HG03095 (cell line): Measurements from ENCODE around the gene JOSD1.
"Not testable (repeated sequence)": the region's sequence is repeated elsewhere in the genome, so short reads cannot be mapped to it uniquely, and the experiment has no call there.

Experiments used
- ATAC-seq: cut with Tn5 transposase; IDR thresholded peaks from one replicate; pipeline ENCODE4 v1.9.1; 2021; ENCODE audit warnings: moderate library complexity; ENCODE audit not compliant: unreplicated experiment

The JOSD1 gene

GRCh38 chr22:38694940-38695339 is 5.8 kb downstream of the JOSD1 start:
- ATAC-seq, result no peak

- ATAC-seq, result no peak
These were observed 6.7 kb downstream of the JOSD1 start for GRCh38 chr22:38694049-38694448.

DNA sequence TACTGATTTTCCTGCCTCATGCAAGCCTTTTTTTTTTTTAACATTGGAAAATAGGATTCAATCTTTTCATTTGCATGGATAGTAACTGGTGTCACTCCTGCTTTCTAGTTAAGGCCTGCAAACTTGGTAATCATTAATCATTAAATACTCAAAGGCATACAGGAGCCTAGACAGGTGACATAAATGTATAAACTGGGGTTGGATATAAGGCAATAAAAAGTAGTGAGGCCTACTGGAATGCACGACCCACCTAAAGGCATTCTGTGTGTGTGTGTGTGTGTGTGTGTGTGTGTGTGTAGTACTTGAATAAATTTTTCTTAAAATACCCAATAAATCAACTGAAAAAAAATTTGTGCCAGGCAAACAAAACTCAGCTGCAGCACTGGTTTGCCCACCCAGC is 11.1 kb downstream of the JOSD1 start:
- ATAC-seq, result no peak

DNA sequence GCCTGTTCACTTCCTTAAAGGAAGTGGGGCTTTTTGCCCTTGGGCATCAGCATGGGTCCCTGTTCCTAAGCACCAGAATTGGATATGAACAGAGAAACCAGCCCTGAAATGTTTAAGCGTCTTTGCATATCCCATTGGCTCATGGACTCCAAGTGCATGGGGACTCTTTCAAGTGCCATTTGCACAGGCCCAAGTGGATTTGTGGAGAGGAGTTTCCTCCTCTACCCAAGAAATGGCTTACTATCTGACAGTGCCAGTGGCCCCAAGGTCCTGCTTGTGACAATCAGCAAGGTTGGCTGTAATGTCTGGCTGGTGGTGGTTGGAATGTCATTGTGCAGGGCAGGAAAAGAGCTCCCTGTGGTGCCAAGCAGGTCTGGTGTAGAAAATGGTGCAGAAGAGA is 15.0 kb downstream of the JOSD1 start:
- ATAC-seq, result no peak

DNA sequence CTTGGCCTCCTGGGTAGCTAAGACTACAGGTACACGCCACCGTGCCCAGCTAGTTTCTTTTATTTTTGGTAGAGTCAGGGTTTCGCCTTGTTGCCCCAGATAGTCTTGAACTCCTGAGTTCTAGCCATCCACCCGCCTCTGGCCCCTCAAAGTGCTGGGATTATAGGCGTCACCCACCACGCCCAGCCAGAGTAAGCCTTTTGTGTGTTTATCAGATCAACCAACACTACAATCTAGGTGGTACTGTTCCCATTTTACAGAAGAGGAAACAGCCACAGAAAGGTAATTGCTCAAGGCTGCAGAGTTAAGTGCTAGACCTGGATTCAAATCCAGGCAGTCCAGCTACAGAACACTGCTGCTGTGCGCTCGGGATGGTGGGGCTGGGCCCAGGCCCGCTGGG is 15.8 kb downstream of the JOSD1 start:
- no peak for ATAC-seq

DNA sequence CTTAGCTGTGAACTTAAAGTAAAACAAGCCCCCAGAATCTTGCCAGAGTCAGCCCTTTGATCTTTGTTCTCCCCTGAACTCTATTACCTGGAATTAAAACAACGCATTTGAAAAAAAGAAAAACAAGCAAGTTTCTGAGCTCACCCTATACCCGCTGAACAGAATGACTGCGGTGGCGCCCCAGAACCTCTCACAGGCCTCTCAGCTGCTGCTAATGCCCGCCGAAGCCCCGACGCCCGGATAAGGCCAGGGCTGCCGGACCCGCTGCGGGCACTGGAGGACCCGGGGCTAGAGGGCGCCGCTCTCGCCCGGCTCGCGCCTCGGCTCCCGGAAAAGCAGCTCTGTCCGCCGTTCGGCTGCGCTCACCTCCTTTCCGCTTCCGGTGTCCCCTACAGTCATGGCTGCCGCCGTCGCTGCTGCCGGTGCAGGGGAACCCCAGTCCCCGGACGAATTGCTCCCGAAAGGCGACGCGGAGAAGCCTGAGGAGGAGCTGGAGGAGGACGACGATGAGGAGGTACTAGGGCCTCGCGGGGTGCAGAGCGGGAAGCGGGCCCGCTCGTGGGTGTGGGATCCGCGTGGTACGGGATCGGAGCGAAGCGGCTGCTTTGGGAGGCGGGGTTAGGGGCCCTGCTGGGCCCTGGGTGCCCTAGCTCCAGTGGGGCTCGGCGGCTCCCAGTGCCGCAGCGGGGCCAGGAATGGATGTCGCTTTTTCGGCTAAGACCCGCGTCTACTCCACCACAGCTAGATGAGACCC is 19.0 kb downstream of the JOSD1 start, which contains the start of gene TOMM22:
Gene TOMM22, plus strand, starts transcription at position 376 of the 754 bp plus-strand sequence. Its CDS starts 22 bp downstream, at position 398.
- ATAC-seq, result peak; percentile 87

DNA sequence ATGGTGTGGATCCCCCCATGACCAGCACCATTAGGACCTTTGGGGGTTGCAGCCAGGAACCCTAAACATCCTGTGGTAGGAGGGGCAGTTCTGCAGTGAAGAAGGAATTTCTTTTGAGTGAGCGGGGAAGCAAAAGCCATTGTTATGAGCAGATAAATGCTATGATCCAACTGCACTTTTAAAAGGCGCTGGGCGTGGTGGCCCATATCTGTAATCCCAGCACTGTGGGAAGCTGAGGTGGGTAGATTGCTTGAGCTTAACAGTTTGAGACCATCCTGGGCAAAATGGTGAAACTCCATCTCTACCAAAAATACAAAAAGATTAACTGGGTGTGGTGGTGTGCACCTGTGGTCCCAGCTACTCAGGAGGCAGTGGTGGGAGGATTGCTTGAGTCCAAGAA is 24.9 kb downstream of the JOSD1 start:
- ATAC-seq, result no peak

DNA sequence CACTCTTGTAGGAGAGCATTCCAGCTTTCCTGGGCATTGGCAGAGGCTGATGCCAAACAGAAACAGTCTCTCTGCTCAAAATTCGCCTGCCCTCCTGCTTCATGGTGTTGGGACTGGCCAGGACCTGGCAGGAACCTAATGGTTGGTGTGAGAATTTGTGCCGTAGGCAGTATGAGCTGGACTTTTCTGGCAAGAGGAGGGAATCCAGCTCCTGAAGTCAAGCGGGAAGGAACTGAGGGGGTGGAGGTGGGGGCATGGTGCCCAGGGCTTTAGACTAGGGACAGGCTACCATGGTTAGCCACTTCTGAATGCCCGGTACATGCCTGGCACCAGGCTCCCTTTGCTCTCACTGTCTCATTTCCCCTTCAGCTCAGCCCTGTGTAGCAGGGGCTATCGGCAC is 25.9 kb downstream of the JOSD1 start:
- ATAC-seq, result no peak

GRCh38 chr22:38657045-38657909 is 43.5 kb downstream of the JOSD1 start:
- ATAC-seq, result no peak

DNA sequence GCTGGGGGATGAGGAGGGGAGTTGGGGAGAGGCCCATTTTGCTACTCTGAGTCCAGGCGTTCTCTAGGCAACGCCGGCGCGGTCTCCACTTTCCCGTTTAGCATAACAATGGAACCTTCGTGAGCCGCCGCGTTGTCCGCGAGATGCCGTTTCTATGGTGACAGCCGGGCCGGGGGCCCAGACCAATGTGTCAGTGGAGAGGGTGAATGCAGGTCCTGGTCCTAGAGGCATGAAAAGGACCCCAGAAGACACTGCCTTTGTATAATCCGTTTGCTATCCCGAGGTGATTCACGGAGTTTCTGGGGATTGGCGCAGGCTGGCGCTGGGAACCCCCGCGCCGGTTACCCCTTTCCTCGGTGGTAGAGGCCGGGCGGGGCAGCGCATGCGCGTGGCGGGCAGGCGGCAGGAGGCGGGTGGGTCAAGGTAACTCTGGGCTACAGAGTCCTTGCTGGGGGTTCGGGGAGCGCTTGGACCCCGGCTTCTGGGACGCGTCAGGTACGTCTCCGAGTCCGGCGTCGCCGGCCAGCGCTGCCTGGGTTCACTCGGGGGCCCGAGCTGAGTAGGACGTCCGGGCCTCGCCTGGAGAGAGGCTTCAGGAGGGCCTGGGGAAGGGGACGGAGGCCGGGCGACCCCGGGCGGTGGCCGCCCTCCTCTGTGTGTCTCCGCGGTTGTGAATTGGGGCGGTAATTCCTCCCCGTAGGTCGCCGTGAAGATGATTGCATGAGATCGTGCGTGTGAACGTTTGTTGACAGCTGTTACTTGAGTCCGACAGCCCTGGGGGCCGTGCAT is 44.3 kb downstream of the JOSD1 start, which contains the start of the genes CBY1 and FAM227A:
Gene CBY1, plus strand, starts transcription at position 383 of the 789 bp plus-strand sequence. CDS start 11,417 bp downstream, outside the sequence.
Gene FAM227A, minus strand, starts transcription at position 137 of the 789 bp plus-strand sequence. CDS start 6,224 bp downstream, outside the sequence.
- peak; percentile 58 for ATAC-seq

- ATAC-seq, result no peak
These were observed 45.1 kb downstream of the JOSD1 start for GRCh38 chr22:38655519-38656255.

- ATAC-seq, result no peak
These were observed 47.0 kb downstream of the JOSD1 start for GRCh38 chr22:38653741-38654140.

GRCh38 chr22:38652859-38653258 is 47.9 kb downstream of the JOSD1 start:
- no peak for ATAC-seq

DNA sequence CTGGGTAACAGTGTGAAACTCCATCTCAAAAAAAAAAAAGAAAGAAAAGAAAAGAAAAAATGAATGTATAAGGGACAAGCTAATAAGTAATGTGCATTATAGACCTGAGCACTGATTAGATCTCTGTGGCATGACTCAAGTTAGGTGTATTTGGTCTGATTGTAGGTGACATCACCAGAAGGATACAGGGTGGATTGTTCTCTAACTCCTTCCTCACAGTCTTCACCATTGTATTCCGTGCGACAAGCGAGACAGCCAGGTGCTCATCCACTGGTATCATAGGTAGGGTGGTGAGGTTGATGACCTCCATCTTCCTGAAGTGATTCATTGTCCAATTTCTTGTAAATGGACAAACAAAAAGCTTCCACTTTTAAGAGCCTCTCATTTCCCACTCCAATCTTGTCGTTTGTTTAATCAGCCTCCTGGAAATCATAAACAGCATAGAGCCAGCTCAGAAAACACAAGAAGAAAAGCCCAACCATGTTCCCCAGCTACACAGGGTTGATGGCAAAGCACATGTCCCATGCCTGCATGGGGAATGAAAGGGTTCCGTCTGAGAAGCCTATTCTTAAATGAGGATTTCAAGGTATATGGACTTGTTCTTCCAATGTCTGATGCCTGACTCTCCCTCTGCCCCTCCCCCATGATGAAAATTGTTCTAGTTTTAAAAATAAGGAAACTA is 50.8 kb downstream of the JOSD1 start:
- ATAC-seq, result no peak

- ATAC-seq, result no peak
These were observed 55.3 kb downstream of the JOSD1 start for GRCh38 chr22:38645430-38645829.

GRCh38 chr22:38644245-38644644 is 56.5 kb downstream of the JOSD1 start:
- ATAC-seq, result not testable (repeated sequence)

GRCh38 chr22:38641476-38642040 is 59.2 kb downstream of the JOSD1 start:
- no peak for ATAC-seq

DNA sequence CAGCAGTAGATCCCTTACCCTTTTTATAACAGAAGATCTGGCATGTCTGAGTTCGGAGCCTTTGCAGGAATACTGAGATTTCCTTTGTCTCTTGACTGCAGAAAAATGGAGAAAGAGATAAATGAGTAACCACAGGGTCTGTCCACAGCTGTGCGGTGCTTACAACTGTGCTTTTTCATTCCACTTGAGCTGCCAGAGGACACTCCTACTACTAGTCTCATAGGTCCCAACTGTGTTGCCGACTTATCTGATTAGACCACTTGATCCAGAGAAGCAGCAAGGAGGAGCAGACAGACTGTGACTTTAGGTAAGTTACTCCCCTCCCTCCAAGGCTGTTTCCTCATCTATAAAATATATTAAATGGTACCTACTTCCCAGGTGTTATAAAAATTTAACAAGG is 62.0 kb downstream of the JOSD1 start:
- ATAC-seq, result no peak

- ATAC-seq, result no peak
These were observed 62.5 kb downstream of the JOSD1 start for GRCh38 chr22:38638216-38638615.
